Measurements from ENCODE around the gene JPH3. TPM values are rescaled to one million over a fixed set of nuclear protein-coding genes. Genes with fewer than 3 reads are reported as not detected.

Gene JPH3
- total RNA-seq, 1 experiment from 2014 or later: 32.7 TPM

DNA sequence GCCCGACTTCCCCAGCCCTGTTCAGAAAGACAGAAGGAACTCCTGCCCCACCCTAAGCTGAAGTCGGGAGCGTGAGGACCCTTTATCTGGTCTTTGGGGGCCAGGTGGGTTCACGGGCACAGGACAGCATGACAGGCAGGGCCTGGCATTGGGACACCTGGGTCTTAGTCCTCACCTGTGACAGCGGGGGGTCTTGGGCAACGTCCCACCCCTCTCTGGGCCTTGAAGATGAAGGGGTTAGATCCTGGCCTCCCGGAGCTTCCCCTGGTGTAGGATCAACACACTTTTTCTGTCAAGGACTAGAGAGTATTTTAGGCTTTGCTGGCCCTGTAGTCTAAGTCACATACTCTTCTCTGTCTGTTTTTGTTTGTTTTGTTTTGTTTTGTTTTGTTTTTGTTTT lies 65.1 kb downstream of the JPH3 start:
- Histone ChIP-seq H3T11ph (ENCODE audit: low read length) (no peak overlapping the region), H3K9ac (ENCODE audit: extremely low read depth, insufficient read length, low read length) (no peak overlapping the region), H3K4me1 (ENCODE audit: insufficient read depth, low read length) (no peaks in the 10 kb centered on the region), H3K14ac (ENCODE audit: insufficient read depth, low read length) (no peak overlapping the region; the same call in 1 of the 2 replicates), H3K18ac (ENCODE audit: insufficient read length, low read depth, low read length) (no peak overlapping the region), H2BK120ac (ENCODE audit: low read depth, low read length, poor library complexity, severe bottlenecking) (no peak overlapping the region), H3K79me2 (ENCODE audit: insufficient read depth, low read length) (no peaks in the 10 kb centered on the region), H3K56ac (ENCODE audit: insufficient read length, low read depth, low read length) (no peak overlapping the region), H4K91ac (ENCODE audit: insufficient read length, low read depth, low read length) (no peak overlapping the region), H3K4ac (ENCODE audit: low read depth, low read length) (no peak overlapping the region), H3K9me3 (ENCODE audit: control insufficient read depth, low read depth, low read length) (no peaks in the 10 kb centered on the region), H2AK5ac (ENCODE audit: insufficient read length, low read length) (no peak overlapping the region), H3K23ac (ENCODE audit: insufficient read length, low read depth, low read length) (no peak overlapping the region), H2BK5ac (ENCODE audit: insufficient read length, low read length) (no peak overlapping the region), H3K79me1 (ENCODE audit: insufficient read depth, low read depth, low read length, poor library complexity, severe bottlenecking) (no peaks in the 10 kb centered on the region), H3K4me2 (ENCODE audit: insufficient read depth, insufficient read length, low read length) (no peak overlapping the region), H2BK15ac (ENCODE audit: low read depth, low read length) (no peak overlapping the region), H3K23me2 (ENCODE audit: insufficient read length, low read depth, low read length, poor library complexity, severe bottlenecking) (no peaks in the 10 kb centered on the region), H3K27ac (ENCODE audit: insufficient read length, low read depth, low read length) (no peak overlapping the region), H2BK20ac (ENCODE audit: low read depth, low read length, poor library complexity, severe bottlenecking) (no peak overlapping the region), H4K8ac (replicated peaks; ENCODE audit: insufficient read length, low read depth, low read length) (no peak overlapping the region), H4K20me1 (ENCODE audit: control insufficient read depth, insufficient read depth, insufficient read length) (no peaks in the 10 kb centered on the region), H2BK12ac (ENCODE audit: insufficient read length, low read depth, low read length) (no peak overlapping the region), H3K27me3 (ENCODE audit: insufficient read depth, low read length) (no peaks in the 10 kb centered on the region), H4K5ac (ENCODE audit: insufficient read length, low read depth, low read length) (no peak overlapping the region), H2AFZ (ENCODE audit: low read length) (no peak overlapping the region)
- no CpG with 5 or more reads among the region's 7 CpGs for WGBS (ENCODE audit: extremely low coverage, insufficient read length, low lambda C conversion rate)
- Mint-ChIP-seq H3K27ac (peak overlapping the region in 2 of 3 experiments; percentile 14 to 21; a peak in 1 of 7 replicates), H3K9me3 (no peaks in the 10 kb centered on the region), H3K4me3 (no peak overlapping the region), H3K4me1 (peaks cover 5 to 17% of the 10 kb centered on the region in 2 experiments; a peak in 3 of 4 replicates), H3K27me3 (ENCODE audit: low read depth) (no peaks in the 10 kb centered on the region), H3K36me3 (ENCODE audit: insufficient read depth in 1 of 3, low read depth in 3 of 3) (no peaks in the 10 kb centered on the region)
- TF ChIP-seq, protein P1, sequence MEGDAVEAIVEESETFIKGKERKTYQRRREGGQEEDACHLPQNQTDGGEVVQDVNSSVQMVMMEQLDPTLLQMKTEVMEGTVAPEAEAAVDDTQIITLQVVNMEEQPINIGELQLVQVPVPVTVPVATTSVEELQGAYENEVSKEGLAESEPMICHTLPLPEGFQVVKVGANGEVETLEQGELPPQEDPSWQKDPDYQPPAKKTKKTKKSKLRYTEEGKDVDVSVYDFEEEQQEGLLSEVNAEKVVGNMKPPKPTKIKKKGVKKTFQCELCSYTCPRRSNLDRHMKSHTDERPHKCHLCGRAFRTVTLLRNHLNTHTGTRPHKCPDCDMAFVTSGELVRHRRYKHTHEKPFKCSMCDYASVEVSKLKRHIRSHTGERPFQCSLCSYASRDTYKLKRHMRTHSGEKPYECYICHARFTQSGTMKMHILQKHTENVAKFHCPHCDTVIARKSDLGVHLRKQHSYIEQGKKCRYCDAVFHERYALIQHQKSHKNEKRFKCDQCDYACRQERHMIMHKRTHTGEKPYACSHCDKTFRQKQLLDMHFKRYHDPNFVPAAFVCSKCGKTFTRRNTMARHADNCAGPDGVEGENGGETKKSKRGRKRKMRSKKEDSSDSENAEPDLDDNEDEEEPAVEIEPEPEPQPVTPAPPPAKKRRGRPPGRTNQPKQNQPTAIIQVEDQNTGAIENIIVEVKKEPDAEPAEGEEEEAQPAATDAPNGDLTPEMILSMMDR (conservative IDR thresholded peaks at IDR 0.05): no peak
- no peak for DNase-seq

Measured in H9 (cell line).